Keratinocyte (primary cell): ENCODE measurements around the gene LRP11. TPM values are rescaled to one million over a fixed set of nuclear protein-coding genes. Genes with fewer than 3 reads are reported as not detected.
A peak's percentile ranks its signal among the peaks of the same experiment; 100 is the strongest.

Source experiments
- DNase-seq: peaks from one replicate; pipeline ENCODE4 v3.0.0-alpha.2; 2011; ENCODE audit warnings: low read depth, missing footprints, low spot score
- FAIRE-seq: peaks from 2 replicates; lab custom pipeline; 2011; peaks lifted over from hg19 to GRCh38; lab: Jason Lieb, UNC
- H2AFZ ChIP-seq: 2 replicates; pipeline ENCODE4 v1.6.0; 2012; ENCODE audit warnings: low read length, control low read depth, inconsistent platforms; ENCODE audit not compliant: control insufficient read depth
- H3K27ac ChIP-seq: 2 replicates; pipeline ENCODE4 v1.5.1; 2011; ENCODE audit warnings: low read length; ENCODE audit not compliant: control insufficient read depth, insufficient read depth
- H3K27me3 ChIP-seq: 3 replicates; pipeline ENCODE4 v1.6.0; 2011; ENCODE audit warnings: low read length; ENCODE audit not compliant: control insufficient read depth, insufficient read depth; ENCODE audit errors: extremely low read depth
- H3K36me3 ChIP-seq, 2 experiments: 2 replicates in 1 of 2; 3 replicates in 1 of 2; pipeline ENCODE4 v1.5.1; 2011; ENCODE audit warnings: low read length in 2 of 2, mild to moderate bottlenecking in 1 of 2; ENCODE audit not compliant: control insufficient read depth in 2 of 2, insufficient read depth in 2 of 2; ENCODE audit errors: extremely low read depth in 1 of 2
- H3K4me1 ChIP-seq: 3 replicates; pipeline ENCODE4 v1.5.1; 2011; ENCODE audit warnings: low read length; ENCODE audit not compliant: control insufficient read depth, insufficient read depth; ENCODE audit errors: extremely low read depth
- H3K4me2 ChIP-seq: 3 replicates; pipeline ENCODE4 v1.6.0; 2011; ENCODE audit warnings: low read depth, low read length; ENCODE audit not compliant: control insufficient read depth, insufficient read depth; ENCODE audit errors: extremely low read depth
- H3K4me3 ChIP-seq, 3 experiments: fragments of 200-600 bp in 1 of 3; sonication (generic) in 1 of 3; 2 replicates in 2 of 3; 3 replicates in 1 of 3; pipeline ENCODE4 v1.5.1; 2011 to 2016; ENCODE audit warnings: low read length in 3 of 3, mild to moderate bottlenecking in 3 of 3, control low read depth in 2 of 3, inconsistent platforms in 1 of 3, low read depth in 1 of 3, mixed read lengths in 1 of 3, mixed run types in 1 of 3, moderate library complexity in 1 of 3; ENCODE audit not compliant: control insufficient read depth in 2 of 3, insufficient read depth in 2 of 3; ENCODE audit errors: extremely low read depth in 1 of 3
- H3K79me2 ChIP-seq: 2 replicates; pipeline ENCODE4 v1.6.0; 2012; ENCODE audit warnings: low read length; ENCODE audit not compliant: control insufficient read depth, insufficient read depth
- H3K9ac ChIP-seq: 3 replicates; pipeline ENCODE4 v1.6.0; 2011; ENCODE audit warnings: low read length; ENCODE audit not compliant: control insufficient read depth, insufficient read depth; ENCODE audit errors: extremely low read depth
- H3K9me1 ChIP-seq: 3 replicates; pipeline ENCODE4 v1.6.0; 2011; ENCODE audit warnings: low read length; ENCODE audit not compliant: control insufficient read depth, insufficient read depth; ENCODE audit errors: extremely low read depth
- H3K9me3 ChIP-seq: 2 replicates; pipeline ENCODE4 v1.5.1; 2012; ENCODE audit warnings: low read depth, low read length; ENCODE audit not compliant: control insufficient read depth
- H4K20me1 ChIP-seq: 3 replicates; pipeline ENCODE4 v1.6.0; 2011; ENCODE audit warnings: low read length; ENCODE audit not compliant: control insufficient read depth, insufficient read depth; ENCODE audit errors: extremely low read depth
- EZH2 ChIP-seq: IDR thresholded peaks from one replicate; pipeline ENCODE4 v1.6.1; 2012; ENCODE audit warnings: inconsistent platforms, mild to moderate bottlenecking, low read length, moderate library complexity
- dilution Hi-C: fragments of 300-500 bp; cut with MboI; formaldehyde crosslinking; loops from one replicate; pipeline ENCODE4 v1.7.0; 2020; ENCODE audit warnings: low sequenced_read_pairs; ENCODE audit not compliant: extremely low pct_ligation_motif_present
- polyA plus RNA-seq, 5 experiments: library from polyadenylated mRNA; depleted of rRNA in 3 of 5; stranded (reverse) in 3 of 5; stranded (forward) in 1 of 5; unstranded in 1 of 5; fragments of >200 nt; gene quantifications; 1 replicate in 1 of 5; 2 replicates in 3 of 5; 3 replicates in 1 of 5; pipeline versions ENCODE4 v1.2.1 to v1.2.3, GENCODE V29; 2011 to 2012; ENCODE audit warnings: missing spikeins in 2 of 5, low read depth in 1 of 5, low replicate concordance in 1 of 5
- TF ChIP-seq, protein P1 (sequence below), 3 experiments: IDR thresholded peaks in 1 of 3; conservative IDR thresholded peaks in 1 of 3; optimal IDR thresholded peaks in 1 of 3; 2 replicates in 2 of 3; 3 replicates in 1 of 3; pipeline versions ENCODE3 to v1.5.1; 2011; ENCODE audit warnings: low read length in 3 of 3, mild to moderate bottlenecking in 3 of 3, moderate library complexity in 2 of 3, control low read depth in 1 of 3, inconsistent platforms in 1 of 3; ENCODE audit not compliant: insufficient read depth in 2 of 3; ENCODE audit errors: extremely low read depth in 1 of 3

Gene LRP11
- polyA plus RNA-seq, 1 donor (not counting 4 experiments of a cell fraction or from before 2014, with no cell fraction given), result 31.1 TPM

DNA sequence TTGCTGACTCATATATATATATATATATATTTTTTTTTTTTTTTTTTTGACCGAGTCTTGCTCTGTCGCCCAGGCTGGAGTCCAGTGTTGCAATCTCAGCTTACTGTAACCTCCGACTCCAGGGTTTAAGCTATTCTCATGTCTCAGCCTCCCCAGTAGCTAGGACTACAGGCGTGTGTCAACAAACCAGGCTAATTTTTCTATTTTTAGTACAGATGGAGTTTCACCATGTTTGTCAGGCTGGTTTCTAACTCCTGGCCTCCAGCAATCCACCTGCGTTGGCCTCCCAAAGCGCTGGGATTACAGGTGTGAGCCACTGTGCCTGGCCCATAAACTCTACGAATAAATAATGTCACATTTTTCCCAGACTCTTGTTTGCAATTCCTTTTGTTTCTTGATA lies 4.8 kb downstream of the LRP11 start:
- Histone ChIP-seq H3K9me3 (no peaks in the 10 kb centered on the region), H3K27ac (peak overlapping the region; percentile 56), H3K9me1 (no peaks in the 10 kb centered on the region), H3K4me2 (peak overlapping the region; percentile 38), H4K20me1 (no peaks in the 10 kb centered on the region), H3K9ac (no peak overlapping the region), H3K4me3 (no peak overlapping the region), H2AFZ (no peak overlapping the region), H3K27me3 (no peaks in the 10 kb centered on the region), H3K36me3 (peaks cover 2 to 9% of the 10 kb centered on the region in 2 experiments), H3K4me1 (peaks cover 58% of the 10 kb centered on the region), H3K79me2 (peaks cover 50% of the 10 kb centered on the region)
- dilution Hi-C loops, result no loop called here
- DNase-seq (no peak), FAIRE-seq (no peak)
- no peak for TF ChIP-seq EZH2
- TF ChIP-seq, protein P1, sequence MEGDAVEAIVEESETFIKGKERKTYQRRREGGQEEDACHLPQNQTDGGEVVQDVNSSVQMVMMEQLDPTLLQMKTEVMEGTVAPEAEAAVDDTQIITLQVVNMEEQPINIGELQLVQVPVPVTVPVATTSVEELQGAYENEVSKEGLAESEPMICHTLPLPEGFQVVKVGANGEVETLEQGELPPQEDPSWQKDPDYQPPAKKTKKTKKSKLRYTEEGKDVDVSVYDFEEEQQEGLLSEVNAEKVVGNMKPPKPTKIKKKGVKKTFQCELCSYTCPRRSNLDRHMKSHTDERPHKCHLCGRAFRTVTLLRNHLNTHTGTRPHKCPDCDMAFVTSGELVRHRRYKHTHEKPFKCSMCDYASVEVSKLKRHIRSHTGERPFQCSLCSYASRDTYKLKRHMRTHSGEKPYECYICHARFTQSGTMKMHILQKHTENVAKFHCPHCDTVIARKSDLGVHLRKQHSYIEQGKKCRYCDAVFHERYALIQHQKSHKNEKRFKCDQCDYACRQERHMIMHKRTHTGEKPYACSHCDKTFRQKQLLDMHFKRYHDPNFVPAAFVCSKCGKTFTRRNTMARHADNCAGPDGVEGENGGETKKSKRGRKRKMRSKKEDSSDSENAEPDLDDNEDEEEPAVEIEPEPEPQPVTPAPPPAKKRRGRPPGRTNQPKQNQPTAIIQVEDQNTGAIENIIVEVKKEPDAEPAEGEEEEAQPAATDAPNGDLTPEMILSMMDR (optimal IDR thresholded peaks at IDR 0.05 in 1 of 3, IDR thresholded peaks at IDR 0.05 in 1 of 3, conservative IDR thresholded peaks at IDR 0.05 in 1 of 3; ENCODE audit: extremely low read depth in 1 of 3, insufficient read depth in 2 of 3, low read length in 3 of 3), result no peak

DNA sequence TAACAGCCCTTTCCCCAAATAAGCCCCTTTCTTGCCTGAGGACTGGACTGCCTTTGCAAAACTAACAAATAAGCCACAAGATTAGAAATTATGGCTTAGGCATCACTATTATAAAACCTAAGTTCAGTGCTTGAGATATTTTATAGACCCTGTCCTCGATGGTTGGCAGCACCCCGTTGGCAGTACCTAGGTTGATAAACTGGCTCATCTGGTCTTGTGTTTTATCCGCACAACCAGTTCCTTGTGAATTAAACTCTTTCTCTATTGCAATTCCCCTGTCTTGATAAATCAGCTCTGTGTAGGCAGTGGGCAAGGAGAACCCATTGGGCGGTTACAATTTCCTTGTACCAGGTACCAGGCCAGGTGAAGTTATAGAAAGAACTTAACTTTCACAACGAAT lies 6.6 kb downstream of the LRP11 start:
- FAIRE-seq, result no peak
- dilution Hi-C loops, result no loop called here
- peaks cover 2 to 9% of the 10 kb centered on the region in 2 experiments for H3K36me3 ChIP-seq
- H3K27me3 ChIP-seq, result no peaks in the 10 kb centered on the region
- no peak overlapping the region for H2AFZ ChIP-seq
- H3K27ac ChIP-seq, result peak overlapping the region; percentile 93
- no peak for DNase-seq
- no peaks in the 10 kb centered on the region for H3K9me3 ChIP-seq
- peak overlapping the region; percentile 78 for H3K9ac ChIP-seq
- peaks cover 3% of the 10 kb centered on the region for H3K9me1 ChIP-seq
- no peak overlapping the region for H3K4me3 ChIP-seq
- peaks cover 51% of the 10 kb centered on the region for H3K79me2 ChIP-seq
- H4K20me1 ChIP-seq, result no peaks in the 10 kb centered on the region
- no peak for TF ChIP-seq EZH2
- TF ChIP-seq, protein P1 (optimal IDR thresholded peaks at IDR 0.05 in 1 of 3, IDR thresholded peaks at IDR 0.05 in 1 of 3, conservative IDR thresholded peaks at IDR 0.05 in 1 of 3; ENCODE audit: extremely low read depth in 1 of 3, insufficient read depth in 2 of 3, low read length in 3 of 3), result no peak
- peak overlapping the region; percentile 89 for H3K4me2 ChIP-seq
- H3K4me1 ChIP-seq, result peaks cover 70% of the 10 kb centered on the region
